Measurements from ENCODE around the gene PTPRE.
"Not testable (repeated sequence)": the region's sequence is repeated elsewhere in the genome, so short reads cannot be mapped to it uniquely, and the experiment has no call there.

Gene PTPRE

DNA sequence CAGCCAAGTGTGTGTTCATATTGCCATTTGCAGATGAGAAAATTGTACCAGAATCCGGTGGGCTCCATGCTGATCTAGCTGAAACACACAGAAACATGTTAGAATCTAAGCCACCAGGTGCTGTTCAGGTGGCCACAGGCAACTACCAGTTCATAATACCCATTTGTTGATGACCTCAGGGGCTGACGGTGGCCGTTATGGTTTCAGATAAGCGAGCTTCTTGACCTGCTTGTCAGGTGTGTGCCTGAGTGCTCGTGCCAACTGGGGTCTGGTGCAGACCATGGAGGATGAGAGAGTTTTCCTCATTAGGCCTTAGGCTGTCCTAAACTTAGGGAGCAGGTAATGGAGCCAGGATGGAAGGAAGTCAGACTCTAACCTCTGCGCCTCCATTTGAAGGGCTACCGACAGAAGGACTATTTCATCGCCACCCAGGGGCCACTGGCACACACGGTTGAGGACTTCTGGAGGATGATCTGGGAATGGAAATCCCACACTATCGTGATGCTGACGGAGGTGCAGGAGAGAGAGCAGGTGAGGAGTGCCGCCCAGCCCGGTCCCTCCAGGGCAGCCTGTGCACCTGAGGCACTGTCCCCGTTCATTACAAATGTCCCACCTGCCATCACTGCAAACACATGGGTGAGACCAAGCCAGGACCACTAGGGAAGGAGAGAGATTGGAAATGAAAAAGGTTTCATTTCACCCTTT is 166.2 kb downstream of the PTPRE start:
- DNase-seq (ENCODE audit: low spot score), result no peak

DNA sequence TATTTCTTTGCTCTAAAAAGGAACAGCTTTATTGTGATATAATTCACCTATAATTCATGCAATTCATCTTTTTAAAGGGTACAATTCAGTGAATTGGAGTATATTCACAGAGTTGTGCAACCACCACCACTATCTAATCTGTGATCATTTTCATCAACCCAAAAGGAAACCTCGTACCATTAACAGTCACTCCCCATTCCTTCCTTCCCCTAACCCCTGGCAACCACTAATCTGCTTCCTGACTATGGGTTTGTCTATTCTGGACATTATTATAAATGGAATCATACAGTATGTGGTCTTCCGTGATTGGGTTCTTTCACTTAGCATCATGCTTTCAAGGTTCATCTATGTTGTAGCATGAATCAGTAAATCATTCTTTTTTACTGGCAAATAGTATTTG is 167.0 kb downstream of the PTPRE start:
- DNase-seq (ENCODE audit: low spot score), result no peak

DNA sequence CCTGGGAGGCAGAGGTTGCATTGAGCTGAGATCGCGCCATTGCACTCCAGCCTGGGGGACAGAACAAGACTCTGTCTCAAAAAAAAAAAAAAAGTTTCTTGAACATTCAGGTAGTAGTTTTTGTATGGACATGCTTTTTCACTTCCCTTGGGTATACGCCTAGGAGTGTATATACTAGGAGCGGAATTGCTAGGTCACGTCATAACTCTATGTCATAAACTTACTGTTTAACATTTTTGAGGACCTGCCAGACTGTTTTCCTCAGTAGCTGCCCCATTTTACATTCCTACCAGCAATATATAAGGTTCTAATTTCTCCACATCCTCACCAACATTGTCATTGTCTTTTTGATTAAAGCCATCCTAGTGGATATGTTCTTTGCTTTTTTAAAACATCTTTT is 167.7 kb downstream of the PTPRE start:
- DNase-seq (ENCODE audit: low spot score), result no peak

DNA sequence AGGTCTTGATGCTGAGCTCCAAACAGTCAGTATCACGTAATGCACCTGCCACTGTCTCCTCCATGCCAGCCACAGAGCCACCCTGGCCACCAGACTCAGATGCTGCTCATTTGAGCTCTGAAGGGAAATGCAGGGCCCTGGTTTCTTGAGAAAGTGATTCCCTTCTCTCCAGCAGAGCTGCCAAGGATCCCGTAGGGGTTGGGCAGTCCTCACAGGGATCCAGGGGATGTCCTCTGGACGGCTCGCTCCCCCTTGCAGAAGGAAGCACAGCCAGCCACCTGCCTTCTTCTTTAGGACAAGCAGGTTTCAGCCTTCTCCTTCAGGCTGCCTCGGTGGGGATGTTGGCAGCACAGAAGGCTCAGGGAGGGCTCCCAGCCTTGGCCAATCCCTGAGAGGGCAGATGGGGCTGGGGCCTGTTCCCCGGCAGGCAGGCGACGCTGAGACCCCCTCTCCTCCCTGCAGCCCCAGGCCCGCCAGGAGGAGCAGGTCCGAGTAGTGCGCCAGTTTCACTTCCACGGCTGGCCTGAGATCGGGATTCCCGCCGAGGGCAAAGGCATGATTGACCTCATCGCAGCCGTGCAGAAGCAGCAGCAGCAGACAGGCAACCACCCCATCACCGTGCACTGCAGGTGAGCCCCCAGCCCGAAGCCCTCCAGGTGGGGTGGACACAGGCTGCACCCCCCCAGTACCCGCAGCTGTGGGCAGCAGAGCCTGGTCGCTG is 170.4 kb downstream of the PTPRE start:
- no peak for DNase-seq (ENCODE audit: low spot score)

DNA sequence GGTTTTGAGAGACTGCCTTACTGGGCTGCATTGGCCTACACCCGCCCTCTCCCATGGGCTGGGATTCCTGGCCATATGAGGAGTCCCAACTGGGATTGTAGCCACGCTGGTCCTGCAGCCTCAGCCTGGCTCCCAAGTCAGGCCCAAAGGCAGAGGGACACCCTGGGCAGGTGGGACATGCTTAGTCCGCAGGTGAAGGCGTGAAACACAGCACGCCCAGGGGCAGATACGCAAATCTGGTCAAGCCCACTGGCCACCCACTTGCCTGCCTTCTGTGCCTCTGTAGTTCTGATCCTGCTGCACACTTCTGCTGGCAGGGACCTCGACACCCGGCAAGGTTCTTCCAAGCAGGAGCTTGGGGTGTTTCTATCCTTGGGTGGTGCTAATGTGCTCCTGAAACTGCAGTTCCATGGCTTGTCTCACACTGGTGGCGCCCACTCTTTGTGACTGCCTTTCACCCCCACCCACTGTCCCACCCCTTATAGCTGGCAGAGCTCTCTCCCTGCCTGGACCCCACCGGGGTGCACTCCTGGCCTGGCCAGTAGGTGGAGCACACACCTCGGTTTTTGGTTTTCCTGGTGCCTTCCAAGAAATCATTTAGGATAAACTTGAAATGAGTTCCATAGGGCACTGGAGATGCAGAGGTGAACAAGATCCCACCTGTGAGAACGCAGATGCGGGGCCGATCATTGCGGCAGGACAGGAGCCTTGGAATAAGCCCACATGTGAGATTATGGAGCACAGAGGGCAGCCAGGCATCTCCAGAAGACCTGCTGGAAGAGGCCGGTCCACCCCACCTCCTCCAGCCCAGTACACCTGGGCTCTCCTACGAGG is 171.4 kb downstream of the PTPRE start:
- peak; percentile 59 for DNase-seq (ENCODE audit: low spot score)

DNA sequence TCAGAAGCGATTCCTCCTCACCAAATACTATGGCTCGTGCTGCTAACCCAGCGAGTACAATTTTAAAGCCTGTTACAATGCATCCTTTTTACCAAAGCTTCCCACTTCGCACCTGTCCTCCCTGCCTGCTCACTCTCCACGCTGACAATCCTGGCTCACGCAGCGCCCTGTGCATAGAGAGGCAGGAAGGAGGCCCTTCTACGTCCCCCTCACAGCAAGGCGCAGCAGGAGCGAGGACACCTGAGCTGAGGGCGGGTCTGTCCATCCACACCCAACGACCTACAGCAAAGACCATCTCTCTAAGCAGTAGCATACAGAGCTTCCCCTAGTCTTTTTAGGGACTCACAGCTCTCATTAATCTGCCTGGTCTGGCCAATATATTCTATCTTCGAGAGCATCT is 173.3 kb downstream of the PTPRE start:
- DNase-seq (ENCODE audit: low spot score), result no peak

DNA sequence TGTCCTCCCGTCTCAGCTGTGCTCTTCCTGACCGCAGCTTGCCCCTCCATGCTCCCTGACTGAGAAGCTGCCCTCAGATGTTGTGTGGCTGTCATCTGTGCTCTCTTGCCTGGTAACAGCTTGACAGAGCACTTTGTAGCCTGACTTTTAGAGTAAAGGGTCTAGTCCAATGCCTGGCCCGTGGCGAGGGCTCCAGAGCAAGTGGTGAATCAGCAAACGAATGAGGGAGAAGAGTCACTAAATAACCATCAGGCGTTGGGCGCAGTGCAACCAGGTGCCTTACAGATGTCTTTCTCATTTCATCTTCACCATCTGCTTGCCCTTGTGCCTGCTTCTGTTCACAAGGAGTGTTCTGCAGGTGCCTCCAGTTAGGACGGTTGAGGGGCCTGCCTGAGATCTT is 173.7 kb downstream of the PTPRE start:
- no peak for DNase-seq (ENCODE audit: low spot score)

DNA sequence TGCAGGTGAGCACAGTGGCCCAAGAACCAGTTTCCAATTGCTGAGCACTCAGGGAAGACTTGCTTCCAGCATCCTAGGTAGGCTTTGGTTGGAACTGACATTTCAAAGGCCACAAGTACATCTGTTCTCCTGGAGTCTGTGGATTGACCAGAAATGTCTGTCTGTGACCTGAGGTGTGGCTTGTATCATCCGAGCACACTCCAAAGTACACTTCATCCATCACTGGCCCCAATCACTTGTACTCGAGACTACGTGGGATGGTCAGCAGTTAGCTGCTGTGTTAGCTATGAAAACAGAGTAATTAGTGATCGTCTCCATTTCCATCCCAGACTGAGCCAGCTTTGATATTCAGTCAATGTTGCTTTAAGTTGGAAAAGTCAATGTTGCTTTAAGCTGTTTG is 174.3 kb downstream of the PTPRE start:
- DNase-seq (ENCODE audit: low spot score), result no peak

DNA sequence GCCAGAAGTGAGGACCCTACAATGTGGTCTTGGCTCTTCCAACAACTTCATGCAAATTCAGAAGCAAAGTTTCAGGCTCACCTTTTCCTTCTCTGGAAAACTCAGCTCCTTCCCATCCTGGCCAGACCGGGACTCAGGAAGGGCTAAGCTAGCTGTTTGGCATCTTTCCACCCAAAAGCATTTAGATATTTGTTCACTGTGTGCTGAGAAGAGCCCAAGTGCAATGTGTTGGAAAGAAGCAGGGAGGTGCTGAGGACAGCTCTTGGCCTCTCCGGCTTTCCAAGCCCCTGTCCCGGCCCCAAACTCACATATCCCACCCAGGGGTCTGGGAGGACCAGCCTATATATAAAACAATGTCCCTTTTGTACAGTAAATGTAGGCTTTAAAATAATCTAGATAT is 174.8 kb downstream of the PTPRE start:
- no peak for DNase-seq (ENCODE audit: low spot score)

DNA sequence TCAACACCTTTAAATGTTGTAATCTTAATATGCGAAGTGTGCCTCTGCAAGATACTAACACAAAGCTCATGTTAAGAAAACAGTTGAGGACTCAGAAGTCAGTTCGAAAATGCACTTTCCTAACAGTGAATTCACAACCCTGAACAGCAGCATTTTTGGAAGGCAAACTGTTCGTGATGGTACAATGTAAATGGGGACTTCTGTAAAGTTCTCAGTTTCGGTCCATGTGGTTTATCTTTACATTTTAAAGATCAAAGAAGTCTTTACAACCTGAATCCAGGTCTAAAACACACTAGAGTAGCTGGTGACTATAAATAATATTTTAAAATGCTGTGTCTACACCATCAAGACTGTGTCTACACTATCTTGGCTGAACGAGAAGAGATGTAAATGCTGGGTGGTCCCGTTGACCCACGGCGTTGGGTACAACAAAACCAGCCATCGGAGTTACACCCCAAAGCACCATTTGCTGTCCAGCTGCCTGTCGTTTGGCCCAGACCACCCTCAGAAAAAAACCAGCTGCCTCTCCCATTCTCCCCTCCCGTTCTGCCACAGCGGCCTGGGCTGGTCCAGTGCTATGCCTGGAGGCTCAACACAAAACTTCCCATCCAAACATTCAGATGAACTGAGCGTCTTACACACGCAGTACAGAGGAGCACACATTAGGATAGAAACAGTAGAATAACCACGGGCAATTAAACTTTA is 176.4 kb downstream of the PTPRE start:
- no peak for DNase-seq (ENCODE audit: low spot score)

DNA sequence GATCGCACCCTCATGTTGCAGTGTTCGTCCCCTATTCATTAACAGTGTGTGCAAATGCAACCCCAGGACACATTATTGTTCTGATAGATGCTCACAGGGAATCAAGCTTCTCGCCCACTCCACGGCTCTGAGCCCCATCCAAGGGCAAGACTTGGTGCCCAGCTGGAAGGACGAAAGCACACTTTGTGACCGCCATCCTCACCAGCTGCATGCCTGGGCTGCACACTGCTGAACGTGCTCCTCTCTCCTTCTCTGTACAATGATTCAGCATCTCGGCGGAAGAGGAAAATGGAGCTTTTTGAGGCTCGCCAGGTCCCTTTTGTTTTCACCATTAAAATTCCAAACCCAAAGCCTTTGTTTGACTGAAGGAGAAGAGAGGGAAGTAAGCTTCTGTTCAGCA is 177.5 kb downstream of the PTPRE start:
- no peak for DNase-seq (ENCODE audit: low spot score)

DNA sequence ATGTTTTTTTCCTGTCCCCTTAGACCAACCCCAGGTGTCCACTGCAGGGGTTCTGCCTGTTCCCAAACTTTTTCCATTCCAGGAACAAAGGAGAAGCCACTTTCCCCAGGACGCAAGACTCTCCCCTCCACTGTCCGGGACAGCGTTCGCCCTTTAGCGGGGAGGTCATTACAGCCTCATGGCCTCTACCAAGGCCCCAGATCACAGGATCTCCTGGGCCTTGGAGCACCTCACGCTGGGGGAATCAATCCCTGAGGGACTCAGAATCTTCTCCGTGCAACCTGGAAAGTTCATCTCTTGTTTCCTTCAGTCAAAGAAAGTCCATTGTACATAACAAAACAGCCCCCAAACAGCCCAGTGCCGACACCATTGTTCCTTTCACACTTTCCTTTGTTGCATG is 178.1 kb downstream of the PTPRE start:
- DNase-seq (ENCODE audit: low spot score), result no peak

DNA sequence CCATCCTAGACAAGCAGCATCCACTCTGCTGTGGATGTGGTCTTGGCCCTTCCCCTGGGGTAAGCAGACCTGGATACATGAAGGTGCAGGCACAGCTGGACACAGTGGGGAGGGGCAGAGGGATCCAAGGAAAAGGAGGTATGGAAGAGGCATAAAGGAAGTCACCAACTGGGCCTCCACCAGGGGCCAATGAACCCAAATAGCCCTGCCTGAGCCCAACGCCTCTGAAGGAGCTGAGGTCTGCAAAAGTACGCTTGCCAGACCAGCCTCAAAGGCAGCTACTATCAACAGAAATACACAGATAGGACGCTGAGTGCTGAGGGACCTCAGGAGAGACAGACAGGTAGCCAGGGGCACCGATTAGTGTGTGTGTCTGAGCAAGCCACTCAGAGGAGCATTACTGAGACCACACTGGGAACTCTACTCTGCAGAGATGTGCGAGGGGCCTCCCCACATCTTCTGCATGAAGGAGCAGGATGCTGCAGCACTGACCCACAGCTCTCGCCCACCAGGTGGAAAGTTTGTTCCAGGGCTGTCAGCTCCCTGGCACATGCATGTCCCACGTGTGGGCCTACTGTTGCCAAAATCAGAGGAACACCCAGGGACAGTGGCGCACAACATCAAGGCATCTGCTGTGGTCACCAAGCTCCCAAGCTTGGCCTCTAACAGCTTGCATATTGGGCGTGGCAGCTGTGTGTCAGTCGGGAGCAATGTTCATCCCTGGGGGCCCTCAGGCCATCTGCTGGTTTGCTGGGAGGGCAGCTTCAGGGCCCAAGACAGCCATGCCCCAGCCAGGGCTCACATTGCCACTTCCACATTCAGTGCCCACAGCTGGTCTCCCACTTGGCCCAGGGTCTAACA is 179.3 kb downstream of the PTPRE start:
- no peak for DNase-seq (ENCODE audit: low spot score)

DNA sequence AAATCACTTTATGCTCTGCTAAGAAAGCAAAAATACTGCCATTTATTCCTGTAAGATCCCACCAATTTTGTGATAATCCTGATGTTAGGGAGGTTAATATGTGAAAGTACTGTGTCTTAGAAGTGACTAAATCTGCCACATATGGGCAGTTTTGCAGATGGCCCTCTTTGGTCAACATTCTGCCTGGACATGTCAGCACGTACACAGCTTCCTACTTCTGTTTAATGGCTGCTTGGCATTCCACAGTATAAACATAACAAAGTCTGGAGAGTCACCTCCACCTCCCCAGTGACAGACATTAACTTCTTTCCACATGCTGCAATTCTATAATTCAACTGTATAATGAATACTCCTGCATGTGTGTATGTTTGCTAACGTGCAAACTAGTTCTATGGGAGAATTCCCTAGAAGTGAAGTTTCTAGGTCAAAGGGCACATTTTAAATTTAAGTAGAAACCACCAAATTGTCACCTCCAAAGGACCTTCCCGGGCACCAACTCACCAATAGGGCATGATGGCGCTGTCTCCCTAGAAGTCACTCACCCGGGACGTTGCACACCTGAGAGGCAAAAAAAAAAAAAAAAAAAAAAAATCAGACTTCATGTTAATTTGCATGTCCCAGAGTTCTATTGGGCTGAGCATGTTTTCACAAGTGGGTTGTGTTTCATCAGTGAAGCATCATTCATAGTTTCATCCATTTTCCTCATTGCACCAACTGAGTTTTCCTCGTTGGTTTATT is 180.4 kb downstream of the PTPRE start:
- DNase-seq (ENCODE audit: low spot score), result no peak

DNA sequence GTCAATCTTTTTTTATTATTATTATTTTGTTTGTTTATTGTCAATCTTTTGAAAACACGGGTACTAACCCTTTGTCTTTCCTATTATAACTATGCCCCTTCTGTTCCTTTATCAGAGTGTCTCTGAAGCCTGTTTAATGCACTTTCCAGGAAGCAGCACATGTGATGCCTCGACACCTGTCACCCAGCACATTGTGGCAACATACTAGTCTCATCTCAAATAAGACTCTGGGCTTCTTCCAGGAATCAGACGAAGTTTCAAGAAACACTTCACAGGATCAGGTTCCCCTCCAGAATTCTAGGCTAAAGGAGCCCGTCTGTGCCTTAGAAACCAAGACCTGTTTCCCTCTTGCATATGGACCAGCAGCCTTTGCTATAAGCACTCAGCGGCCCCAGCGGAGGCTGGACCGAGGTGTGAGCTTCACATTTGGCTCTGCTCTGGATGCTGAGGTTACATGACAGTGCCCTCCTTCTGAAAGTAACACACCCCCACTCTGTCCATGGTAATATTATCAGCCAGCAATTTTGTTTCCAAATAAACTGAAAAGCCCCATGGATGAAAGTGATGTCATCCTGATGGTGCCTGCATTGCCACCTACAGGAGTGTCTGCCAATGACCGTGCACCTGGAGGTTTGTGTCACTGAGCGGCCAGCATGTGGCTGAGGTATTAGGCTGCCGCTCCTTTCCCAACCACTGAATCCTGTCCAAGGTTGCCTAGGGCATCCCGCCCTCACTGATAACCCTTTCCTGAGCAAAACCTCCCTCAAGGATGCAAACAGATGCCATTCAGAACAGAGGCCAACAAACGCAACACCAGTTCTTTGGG is 181.2 kb downstream of the PTPRE start:
- DNase-seq (ENCODE audit: low spot score), result peak; percentile 36

DNA sequence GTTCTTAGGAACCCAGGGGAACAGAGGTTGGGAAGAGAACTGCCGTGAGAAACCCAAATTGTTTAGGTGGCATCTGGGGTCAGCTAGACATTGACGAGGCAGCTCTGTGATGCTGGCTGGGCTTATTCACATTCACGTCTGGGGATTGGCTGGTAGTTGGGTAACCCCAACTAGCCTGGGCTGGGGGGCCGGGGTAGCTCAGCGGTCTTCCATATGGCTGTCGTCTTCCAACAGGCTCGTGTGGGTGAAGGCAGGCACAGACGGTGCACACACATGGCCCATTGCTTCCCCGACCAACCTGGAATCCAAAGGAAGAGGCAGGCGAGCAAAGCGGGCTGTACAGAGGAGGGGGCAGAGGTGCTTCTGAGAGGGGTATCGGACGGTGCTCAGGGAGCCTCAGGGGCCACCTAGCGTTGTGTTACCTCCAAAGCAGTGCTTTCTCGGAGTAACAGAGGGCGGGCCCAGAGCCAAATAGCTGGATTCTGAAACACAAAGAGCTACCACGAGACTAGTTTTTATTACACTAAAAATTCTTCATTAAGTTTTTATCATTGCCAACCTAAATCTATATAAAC is 184.8 kb downstream of the PTPRE start:
- no peak for DNase-seq (ENCODE audit: low spot score)

DNA sequence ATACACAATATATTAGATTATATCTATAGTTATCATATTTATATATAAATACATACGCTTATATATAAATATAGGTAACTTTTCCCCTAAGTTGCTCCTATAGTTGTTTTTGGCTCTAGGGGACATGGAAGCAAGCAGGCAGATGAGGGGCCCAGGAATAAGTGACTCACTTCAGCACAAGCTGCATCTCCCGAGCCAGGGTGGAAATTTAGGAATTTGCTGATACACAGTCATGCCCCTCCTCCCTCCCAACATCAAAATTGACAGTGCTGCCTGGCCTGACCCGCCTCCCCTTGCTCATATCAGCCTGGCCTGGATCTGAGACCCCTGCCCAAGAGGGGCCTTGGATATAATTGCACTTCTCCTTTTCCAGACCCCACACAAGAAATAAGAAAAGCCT is 185.6 kb downstream of the PTPRE start:
- DNase-seq (ENCODE audit: low spot score), result no peak

DNA sequence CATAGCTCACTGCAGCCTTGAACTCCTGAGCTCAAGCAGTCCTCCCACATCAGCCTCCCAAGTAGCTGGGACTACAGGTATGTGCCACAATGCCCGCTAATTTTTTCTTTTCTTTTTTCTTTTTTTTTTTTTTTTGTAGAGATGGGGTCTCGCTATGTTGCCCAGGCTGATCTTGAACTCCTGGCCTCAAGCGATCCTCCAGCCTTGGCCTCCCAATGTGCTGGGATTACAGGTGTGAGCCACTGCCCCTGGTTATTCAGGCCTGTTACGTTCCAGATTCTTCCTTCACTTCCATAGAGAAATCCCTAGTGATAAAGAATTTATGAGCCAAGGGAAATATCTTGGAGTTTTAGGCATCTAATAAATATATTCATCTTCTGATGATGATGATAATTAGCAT is 187.7 kb downstream of the PTPRE start:
- not testable (repeated sequence) for DNase-seq (ENCODE audit: low spot score)

DNA sequence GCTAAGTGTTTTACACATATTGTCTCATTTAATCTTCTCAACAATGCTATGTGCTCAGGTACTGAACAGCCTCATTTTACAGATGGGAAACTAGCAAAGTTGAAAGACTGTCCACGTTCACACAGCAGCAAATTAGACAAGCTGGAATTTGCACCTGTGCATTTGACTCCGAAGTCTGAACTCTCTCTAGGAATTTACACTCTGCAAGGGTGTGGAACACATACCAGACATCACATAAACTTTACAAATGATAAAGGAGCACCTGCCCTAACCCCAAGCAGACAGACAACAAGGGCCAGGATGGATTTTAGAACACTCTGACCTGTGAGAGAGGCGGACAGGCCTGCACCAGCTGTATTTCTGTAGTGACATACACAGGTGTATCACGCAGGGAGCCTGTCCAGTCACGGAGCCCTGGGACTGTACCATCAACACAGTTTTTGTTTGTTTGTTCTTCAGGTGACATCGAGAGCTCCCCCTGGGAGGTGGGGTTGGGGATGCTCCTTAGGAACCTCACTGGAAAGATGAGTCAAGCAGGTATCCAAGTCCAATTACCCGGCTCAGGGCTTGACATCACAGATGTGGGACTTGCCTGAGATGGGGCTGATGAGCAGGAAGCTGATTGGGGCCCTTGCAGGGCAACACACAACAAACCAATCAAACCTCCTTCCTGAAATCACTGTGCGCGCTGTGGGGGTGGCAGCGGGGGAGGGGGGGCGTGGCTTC is 188.3 kb downstream of the PTPRE start:
- no peak for DNase-seq (ENCODE audit: low spot score)
